GM12864 (cell line): ENCODE results near the gene GLYR1.

Source experiments
- DNase-seq: peaks from one replicate; pipeline ENCODE4 v3.0.0-alpha.2; 2011; ENCODE audit warnings: low read depth
- H3K4me3 ChIP-seq: 2 replicates; pipeline ENCODE4 v1.5.1; 2011; ENCODE audit warnings: mild to moderate bottlenecking, low read depth, low read length, control low read depth
- CTCF ChIP-seq: IDR thresholded peaks from 2 replicates; pipeline ENCODE4 v1.5.1; 2011; ENCODE audit warnings: low read depth, mild to moderate bottlenecking, moderate library complexity, low read length, control low read depth, inconsistent platforms; ENCODE audit errors: missing control alignments

Gene GLYR1

GRCh38 chr16:4826526-4826925 lies 20.6 kb downstream of the GLYR1 start:
- no peak for TF ChIP-seq CTCF
- DNase-seq, result no peak
- H3K4me3 ChIP-seq, result no peak overlapping the region

- no peak for TF ChIP-seq CTCF
- DNase-seq, result no peak
- H3K4me3 ChIP-seq, result no peak overlapping the region
Measured at GRCh38 chr16:4825196-4825595, 21.9 kb downstream of the GLYR1 start.

DNA sequence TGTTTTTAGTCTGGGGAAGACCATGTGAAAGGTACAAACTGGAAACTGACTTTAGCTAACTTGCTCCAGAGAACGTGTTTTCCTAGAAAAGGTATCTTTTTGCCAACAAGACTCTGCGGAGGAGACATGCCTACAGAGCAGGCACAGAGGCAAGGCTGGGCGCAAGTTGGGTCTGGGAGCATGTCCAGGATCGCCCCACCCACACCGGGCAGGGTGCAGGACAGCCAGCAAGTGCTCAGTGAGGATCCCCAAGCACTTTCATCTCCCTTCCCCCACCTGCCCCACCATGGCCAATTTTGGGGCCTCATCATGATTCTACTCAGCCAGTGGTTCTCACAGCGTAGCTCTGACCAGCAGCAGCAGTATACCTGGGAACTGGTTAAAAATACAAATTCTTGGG lies 26.4 kb downstream of the GLYR1 start:
- no peak for TF ChIP-seq CTCF
- H3K4me3 ChIP-seq, result no peak overlapping the region
- no peak for DNase-seq

DNA sequence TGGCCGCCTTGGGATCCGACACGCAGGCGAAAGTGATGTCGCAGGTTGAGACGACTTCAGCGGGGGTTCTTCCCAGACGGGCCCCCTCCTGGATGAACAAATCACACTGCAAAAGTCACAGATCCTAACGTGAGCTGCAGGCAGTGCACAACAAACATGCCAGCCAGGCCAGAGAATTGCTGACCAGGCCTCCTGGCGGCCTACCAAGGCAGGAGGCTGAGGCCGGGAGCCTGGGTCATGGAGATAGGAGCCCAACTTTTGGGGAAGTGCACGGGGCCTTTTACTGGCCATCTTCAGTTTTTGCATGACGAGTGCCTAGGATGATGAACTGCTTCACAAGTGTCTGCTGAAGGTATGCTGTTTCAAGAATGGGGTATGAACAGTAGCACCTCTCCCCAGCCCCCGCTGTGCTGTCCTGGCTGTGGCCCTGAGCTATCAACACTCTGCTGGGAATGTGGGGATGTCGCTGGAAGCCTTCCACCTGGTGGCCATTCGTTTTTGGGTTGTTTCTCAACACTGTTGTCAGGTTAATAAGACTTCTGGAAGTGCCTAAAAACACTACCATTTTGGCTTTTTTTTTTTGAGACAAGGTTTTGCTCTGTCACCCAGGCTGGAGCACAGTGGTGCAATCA lies 32.4 kb downstream of the GLYR1 start:
- H3K4me3 ChIP-seq, result no peak overlapping the region
- DNase-seq, result no peak
- no peak for TF ChIP-seq CTCF

DNA sequence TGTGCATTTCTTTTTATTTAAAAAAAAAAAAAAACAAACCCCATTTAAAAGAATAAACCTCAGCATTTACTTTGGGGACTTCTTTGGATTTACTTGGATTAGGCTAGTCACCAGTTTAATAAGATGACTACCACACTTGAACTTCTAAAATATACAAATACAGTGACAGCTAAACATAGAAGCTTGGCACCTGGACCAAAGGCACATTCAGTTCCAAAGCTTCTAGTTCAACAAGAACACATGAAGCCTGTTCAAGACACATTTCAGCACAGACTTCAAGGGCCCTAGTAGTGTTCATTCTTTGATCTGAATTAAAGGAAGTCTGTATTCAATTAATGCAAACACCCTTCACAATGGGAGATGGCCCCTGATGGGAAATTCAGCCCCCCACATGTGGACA lies 33.0 kb downstream of the GLYR1 start:
- TF ChIP-seq CTCF, result no peak
- H3K4me3 ChIP-seq, result no peak overlapping the region
- no peak for DNase-seq

GRCh38 chr16:4813251-4814003 lies 33.7 kb downstream of the GLYR1 start:
- no peak for TF ChIP-seq CTCF
- DNase-seq, result no peak
- no peak overlapping the region for H3K4me3 ChIP-seq

DNA sequence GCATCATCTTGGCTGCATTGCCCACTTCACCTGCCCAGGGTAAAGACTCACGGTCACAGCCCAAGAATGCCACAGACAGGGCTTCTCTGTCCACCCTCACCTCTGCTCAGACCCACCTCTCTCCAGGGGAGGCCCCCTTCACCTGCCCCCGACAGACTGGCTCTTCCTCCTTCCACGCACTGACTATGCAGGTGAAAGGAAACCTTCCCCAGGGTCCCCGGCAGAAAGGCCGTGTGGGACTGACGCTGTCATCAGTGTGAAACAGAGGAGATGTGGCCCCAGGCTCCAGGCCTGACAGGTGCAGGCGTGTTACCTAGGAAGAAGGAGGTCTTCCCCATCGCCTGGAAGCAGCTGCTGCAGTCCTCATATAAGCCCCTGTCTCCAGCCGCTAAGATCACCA lies 35.3 kb downstream of the GLYR1 start:
- DNase-seq, result no peak
- TF ChIP-seq CTCF, result no peak
- H3K4me3 ChIP-seq, result no peak overlapping the region
